Measurements from ENCODE around the gene MEIOB.

MEIOB gene

GRCh38 chr16:1810536-1810935 is 61.4 kb downstream of the MEIOB start:
- no peak overlapping the region for H3K27ac ChIP-seq (ENCODE audit: low read length)
- H3K4me2 ChIP-seq (ENCODE audit: low read length) = no peak overlapping the region
- TF ChIP-seq EZH2phosphoT487 (IDR thresholded peaks at IDR 0.05; ENCODE audit: low read depth) (no peak), CTCF (IDR thresholded peaks at IDR 0.05; ENCODE audit: low read depth, low read length) (no peak)
- no peak overlapping the region for H3K4me3 ChIP-seq (ENCODE audit: low read length)
- peaks cover 8% of the 10 kb centered on the region for H3K36me3 ChIP-seq (replicated peaks; ENCODE audit: low read depth, low read length)
- no peak overlapping the region for H2AFZ ChIP-seq (ENCODE audit: low read depth, low read length)
- H3K9ac ChIP-seq (ENCODE audit: low read length) = no peak overlapping the region
- no peaks in the 10 kb centered on the region for H3K9me3 ChIP-seq (ENCODE audit: insufficient read depth, low read length)
- H3K4me1 ChIP-seq (ENCODE audit: low read length) = no peaks in the 10 kb centered on the region
- no peaks in the 10 kb centered on the region for H3K27me3 ChIP-seq (ENCODE audit: low read depth, low read length)
- H4K20me1 ChIP-seq (ENCODE audit: insufficient read depth, low read length) = no peaks in the 10 kb centered on the region
- H3K79me2 ChIP-seq (ENCODE audit: low read length) = no peaks in the 10 kb centered on the region

- Histone ChIP-seq H3K27me3 (ENCODE audit: low read depth, low read length) (no peaks in the 10 kb centered on the region), H3K4me2 (ENCODE audit: low read length) (no peak overlapping the region), H3K9me3 (ENCODE audit: insufficient read depth, low read length) (no peaks in the 10 kb centered on the region), H3K9ac (ENCODE audit: low read length) (no peak overlapping the region), H4K20me1 (ENCODE audit: insufficient read depth, low read length) (no peaks in the 10 kb centered on the region), H2AFZ (ENCODE audit: low read depth, low read length) (no peak overlapping the region), H3K4me1 (ENCODE audit: low read length) (no peaks in the 10 kb centered on the region), H3K79me2 (ENCODE audit: low read length) (no peaks in the 10 kb centered on the region), H3K4me3 (ENCODE audit: low read length) (no peak overlapping the region), H3K27ac (ENCODE audit: low read length) (no peak overlapping the region), H3K36me3 (replicated peaks; ENCODE audit: low read depth, low read length) (peaks cover 8% of the 10 kb centered on the region)
- TF ChIP-seq CTCF (IDR thresholded peaks at IDR 0.05; ENCODE audit: low read depth, low read length) (no peak), EZH2phosphoT487 (IDR thresholded peaks at IDR 0.05; ENCODE audit: low read depth) (no peak)
Observed at GRCh38 chr16:1810106-1810505, 61.9 kb downstream of the MEIOB start.

GRCh38 chr16:1809281-1809801 is 62.6 kb downstream of the MEIOB start:
- H3K4me1 ChIP-seq (ENCODE audit: low read length) = no peaks in the 10 kb centered on the region
- TF ChIP-seq EZH2phosphoT487 (IDR thresholded peaks at IDR 0.05; ENCODE audit: low read depth) (no peak), CTCF (IDR thresholded peaks at IDR 0.05; ENCODE audit: low read depth, low read length) (no peak)
- H3K27ac ChIP-seq (ENCODE audit: low read length) = no peak overlapping the region
- no peaks in the 10 kb centered on the region for H4K20me1 ChIP-seq (ENCODE audit: insufficient read depth, low read length)
- no peaks in the 10 kb centered on the region for H3K27me3 ChIP-seq (ENCODE audit: low read depth, low read length)
- H3K9ac ChIP-seq (ENCODE audit: low read length) = no peak overlapping the region
- H2AFZ ChIP-seq (ENCODE audit: low read depth, low read length) = no peak overlapping the region
- H3K36me3 ChIP-seq (replicated peaks; ENCODE audit: low read depth, low read length) = peaks cover 8% of the 10 kb centered on the region
- no peak overlapping the region for H3K4me3 ChIP-seq (ENCODE audit: low read length)
- H3K79me2 ChIP-seq (ENCODE audit: low read length) = no peaks in the 10 kb centered on the region
- H3K9me3 ChIP-seq (ENCODE audit: insufficient read depth, low read length) = no peaks in the 10 kb centered on the region
- H3K4me2 ChIP-seq (ENCODE audit: low read length) = no peak overlapping the region

GRCh38 chr16:1808691-1809090 is 63.3 kb downstream of the MEIOB start:
- Histone ChIP-seq H4K20me1 (ENCODE audit: insufficient read depth, low read length) (no peaks in the 10 kb centered on the region), H3K9ac (ENCODE audit: low read length) (no peak overlapping the region), H3K79me2 (ENCODE audit: low read length) (no peaks in the 10 kb centered on the region), H3K4me2 (ENCODE audit: low read length) (no peak overlapping the region), H3K36me3 (replicated peaks; ENCODE audit: low read depth, low read length) (peaks cover 7% of the 10 kb centered on the region), H3K4me3 (ENCODE audit: low read length) (no peak overlapping the region), H3K27me3 (ENCODE audit: low read depth, low read length) (no peaks in the 10 kb centered on the region), H3K9me3 (ENCODE audit: insufficient read depth, low read length) (no peaks in the 10 kb centered on the region), H2AFZ (ENCODE audit: low read depth, low read length) (no peak overlapping the region), H3K27ac (ENCODE audit: low read length) (no peak overlapping the region), H3K4me1 (ENCODE audit: low read length) (no peaks in the 10 kb centered on the region)
- TF ChIP-seq EZH2phosphoT487 (IDR thresholded peaks at IDR 0.05; ENCODE audit: low read depth) = no peak
- no peak for TF ChIP-seq CTCF (IDR thresholded peaks at IDR 0.05; ENCODE audit: low read depth, low read length)

All from OCI-LY3 (cell line).